Right lobe of liver (tissue), 4 donors: ENCODE data around the gene TNS3.

Source experiments
- POLR2A ChIP-seq: fragments of 450-650 bp; IDR thresholded peaks from one replicate; pipeline ENCODE4 v1.6.1; 2017; ENCODE audit warnings: antibody characterized with exemption, mild to moderate bottlenecking
- TF ChIP-seq, protein P1 (sequence below), 4 donors: fragments of 200-600 bp in 3 of 4; fragments of 450-650 bp in 1 of 4; IDR thresholded peaks; one replicate each; pipeline versions ENCODE4 v1.5.1 to v1.8.0; 2016 to 2022; ENCODE audit warnings: antibody characterized with exemption in 4 of 4, mild to moderate bottlenecking in 2 of 4
- donor health status: DM: no; HTN: no; CAD: no.
- donor health status: DM: no; HTN: no; CAD: no.
- donor health status: DM: no; HTN: yes; CAD: no.

DNA sequence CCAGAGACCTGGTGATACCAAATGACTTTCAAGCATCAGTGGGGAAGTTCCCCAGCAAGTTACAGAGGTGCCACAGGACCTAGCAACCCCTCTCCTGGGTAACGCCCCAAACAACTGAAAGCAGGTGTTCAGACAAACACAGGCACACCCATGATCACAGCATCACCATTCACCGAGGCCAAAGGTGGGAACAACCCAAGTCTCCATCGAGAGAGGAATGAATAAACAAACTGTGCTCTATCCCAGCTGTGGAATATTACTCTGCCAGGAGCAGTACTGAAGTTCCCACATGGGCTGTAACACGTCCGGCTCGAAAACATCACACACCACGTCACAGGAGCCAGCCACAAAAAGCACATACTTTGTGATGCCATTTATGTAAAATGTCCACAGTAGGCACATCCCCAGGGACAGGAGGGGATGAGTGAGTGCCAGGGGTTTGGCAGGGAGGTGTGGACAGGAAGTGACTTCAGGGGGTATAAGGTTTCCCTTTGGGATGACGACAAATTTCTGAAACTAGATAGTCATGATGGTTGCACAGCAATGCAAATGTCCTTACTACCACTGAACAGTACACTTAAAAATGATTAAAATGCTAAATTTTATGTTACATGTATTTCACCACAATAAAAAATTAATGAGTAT is 222.8 kb downstream of the TNS3 start:
- TF ChIP-seq, protein P1, sequence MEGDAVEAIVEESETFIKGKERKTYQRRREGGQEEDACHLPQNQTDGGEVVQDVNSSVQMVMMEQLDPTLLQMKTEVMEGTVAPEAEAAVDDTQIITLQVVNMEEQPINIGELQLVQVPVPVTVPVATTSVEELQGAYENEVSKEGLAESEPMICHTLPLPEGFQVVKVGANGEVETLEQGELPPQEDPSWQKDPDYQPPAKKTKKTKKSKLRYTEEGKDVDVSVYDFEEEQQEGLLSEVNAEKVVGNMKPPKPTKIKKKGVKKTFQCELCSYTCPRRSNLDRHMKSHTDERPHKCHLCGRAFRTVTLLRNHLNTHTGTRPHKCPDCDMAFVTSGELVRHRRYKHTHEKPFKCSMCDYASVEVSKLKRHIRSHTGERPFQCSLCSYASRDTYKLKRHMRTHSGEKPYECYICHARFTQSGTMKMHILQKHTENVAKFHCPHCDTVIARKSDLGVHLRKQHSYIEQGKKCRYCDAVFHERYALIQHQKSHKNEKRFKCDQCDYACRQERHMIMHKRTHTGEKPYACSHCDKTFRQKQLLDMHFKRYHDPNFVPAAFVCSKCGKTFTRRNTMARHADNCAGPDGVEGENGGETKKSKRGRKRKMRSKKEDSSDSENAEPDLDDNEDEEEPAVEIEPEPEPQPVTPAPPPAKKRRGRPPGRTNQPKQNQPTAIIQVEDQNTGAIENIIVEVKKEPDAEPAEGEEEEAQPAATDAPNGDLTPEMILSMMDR (IDR thresholded peaks at IDR 0.05), result no peak
- TF ChIP-seq POLR2A, result no peak
